ENCODE data around the gene TRMT10B. TPM values are rescaled to one million over a fixed set of nuclear protein-coding genes. Genes with fewer than 3 reads are reported as not detected.

Gene TRMT10B
- total and polyA plus RNA-seq, 12 donors, result 2.9 to 13.0 (median 8.9) TPM

DNA sequence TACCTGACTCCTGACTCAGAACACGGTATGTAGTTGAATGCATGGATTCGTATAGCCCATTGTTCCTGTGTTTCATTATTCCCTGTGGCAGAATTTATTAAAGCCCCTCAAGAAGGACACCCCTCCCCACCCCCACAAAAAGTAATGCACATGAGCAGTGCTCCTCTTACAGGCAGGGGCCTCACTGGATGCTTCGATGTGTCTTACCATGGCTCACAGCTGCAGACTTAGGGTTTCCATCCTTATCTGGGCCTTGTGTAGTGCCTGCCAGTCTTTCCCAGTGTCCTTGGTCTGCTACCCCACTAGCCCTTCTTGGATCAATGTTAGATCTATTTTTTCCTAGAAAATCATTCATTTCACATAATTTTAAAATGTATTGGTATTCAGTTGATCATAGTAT lies 16.4 kb downstream of the TRMT10B start:
- intact Hi-C loops (cut with DNase I), result loop anchor here in 1 of 2 donors (10.0 kb wide), 1 partner anchor 55 kb away; no protein-coding TSS in a partner anchor
- TF ChIP-seq CTCF (IDR thresholded peaks at IDR 0.05) (no peak), POLR2A (IDR thresholded peaks at IDR 0.05) (no peak)

DNA sequence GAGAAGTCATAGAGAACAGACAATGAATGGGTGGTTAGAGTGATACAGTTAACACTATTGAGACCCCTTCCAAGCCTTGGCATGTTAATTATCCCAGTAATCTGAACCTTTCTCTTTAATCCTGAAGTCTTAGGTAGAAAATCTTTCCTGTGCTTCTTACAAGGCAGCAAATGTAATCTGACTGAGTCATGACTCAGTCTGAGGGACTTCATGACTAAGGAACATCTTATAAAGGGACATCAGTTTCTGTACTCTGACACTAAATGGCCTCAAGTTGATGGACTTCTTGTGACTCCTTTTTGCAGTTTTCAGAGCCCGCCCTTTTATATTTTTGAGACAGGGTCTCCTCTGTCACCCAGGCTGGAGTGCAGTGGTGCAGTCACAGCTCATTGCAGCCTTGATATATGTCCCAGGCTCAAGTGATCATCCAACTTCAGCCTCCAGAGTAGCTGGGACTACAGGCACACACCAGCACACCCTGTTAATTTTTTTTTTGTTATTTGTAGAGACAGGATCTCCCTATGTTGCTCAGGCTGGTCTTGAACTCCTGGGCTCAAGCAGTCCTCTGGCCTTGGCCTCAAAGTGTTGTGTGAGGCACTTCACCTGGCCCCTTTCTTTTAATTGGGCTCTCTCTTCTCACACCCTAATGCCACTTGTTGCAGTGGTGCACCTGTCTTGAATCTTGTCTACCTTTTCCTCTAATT lies 21.8 kb downstream of the TRMT10B start:
- H3K36me3 ChIP-seq (replicated peaks in 1 of 2), result peaks cover 0 to 75% of the 10 kb centered on the region in 2 donors
- H3K27ac ChIP-seq, result no peak overlapping the region
- H3K27me3 ChIP-seq, result no peaks in the 10 kb centered on the region
- no peak overlapping the region for H3K4me3 ChIP-seq
- intact Hi-C loops (cut with DNase I), result loop anchor here in 1 of 2 donors (10.0 kb wide), 1 partner anchor 49 kb away; no protein-coding TSS in a partner anchor
- no peak for DNase-seq
- no peaks in the 10 kb centered on the region for H3K9me3 ChIP-seq (replicated peaks in 1 of 3)
- no peaks in the 10 kb centered on the region for H3K4me1 ChIP-seq (replicated peaks in 1 of 2)
- no peak for TF ChIP-seq POLR2A (IDR thresholded peaks at IDR 0.05)
- no peak for TF ChIP-seq CTCF (IDR thresholded peaks at IDR 0.05)
- 95 to 100% (median 100%) methylated on average over 1 of the region's 1 CpG for WGBS, 4 donors

More for the DNA sequence above, 16.4 kb downstream of the TRMT10B start:
- H3K27ac ChIP-seq, result no peak overlapping the region
- no peak overlapping the region for H3K4me3 ChIP-seq
- H3K4me1 ChIP-seq (replicated peaks in 1 of 2), result no peaks in the 10 kb centered on the region
- no peaks in the 10 kb centered on the region for H3K9me3 ChIP-seq (replicated peaks in 1 of 3)
- WGBS, 4 donors, result 86 to 93% (median 92%) methylated on average over 3 of the region's 3 CpGs
- no peak for DNase-seq
- peaks cover 0 to 46% of the 10 kb centered on the region in 2 donors for H3K36me3 ChIP-seq (replicated peaks in 1 of 2)
- no peaks in the 10 kb centered on the region for H3K27me3 ChIP-seq

DNA sequence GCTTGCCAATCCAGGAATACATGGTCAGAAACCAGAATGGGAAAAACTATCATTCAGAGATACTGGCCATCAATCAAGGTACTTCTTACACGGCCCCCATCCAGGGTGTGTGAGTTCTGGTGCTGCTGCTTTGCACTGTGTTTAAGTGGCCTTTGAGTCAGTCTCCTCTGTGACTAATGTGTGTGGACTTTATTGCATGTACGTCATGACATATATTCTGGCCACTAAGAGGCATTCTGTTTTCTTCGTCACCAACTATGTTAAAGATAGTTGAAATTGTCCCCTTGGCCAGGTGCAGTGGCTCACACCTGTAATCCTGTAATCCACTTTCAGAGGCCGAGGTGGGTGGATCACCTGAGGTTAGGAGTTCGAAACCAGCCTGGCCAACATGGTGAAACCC lies 22.7 kb downstream of the TRMT10B start:
- H3K36me3 ChIP-seq (replicated peaks in 1 of 2), result peaks cover 0 to 76% of the 10 kb centered on the region in 2 donors
- no peak for DNase-seq
- no peaks in the 10 kb centered on the region for H3K4me1 ChIP-seq (replicated peaks in 1 of 2)
- H3K27me3 ChIP-seq, result no peaks in the 10 kb centered on the region
- H3K27ac ChIP-seq, result no peak overlapping the region
- intact Hi-C loops (cut with DNase I), result loop anchor here in 1 of 2 donors (10.0 kb wide), 1 partner anchor 48 kb away; no protein-coding TSS in a partner anchor
- 84 to 89% (median 87%) methylated on average over 5 of the region's 5 CpGs for WGBS, 4 donors
- H3K9me3 ChIP-seq (replicated peaks in 1 of 3), result no peaks in the 10 kb centered on the region
- no peak for TF ChIP-seq POLR2A (IDR thresholded peaks at IDR 0.05)
- H3K4me3 ChIP-seq, result no peak overlapping the region

DNA sequence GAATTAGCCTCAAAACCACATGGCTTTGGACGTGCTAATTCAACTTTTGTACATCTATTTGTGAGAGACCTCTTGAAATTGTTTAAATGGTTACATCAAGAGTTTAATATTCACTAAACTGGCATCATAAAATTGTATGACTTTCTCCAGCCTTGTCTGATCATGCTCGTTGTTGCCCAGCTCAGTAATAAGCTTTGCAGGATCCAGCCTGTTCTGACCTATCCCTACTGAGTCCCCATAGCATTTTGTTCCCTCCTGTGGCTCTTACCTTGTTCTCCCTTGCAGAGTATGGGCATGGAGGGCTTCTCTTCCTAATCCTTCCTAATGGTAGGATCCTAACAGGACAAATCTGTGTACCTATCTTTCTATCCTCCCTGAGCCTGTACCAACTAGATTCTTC lies 24.9 kb downstream of the TRMT10B start:
- Histone ChIP-seq H3K4me1 (replicated peaks in 1 of 2) (peaks cover 5 to 16% of the 10 kb centered on the region in 2 donors), H3K9me3 (replicated peaks in 1 of 3) (no peaks in the 10 kb centered on the region), H3K27me3 (no peaks in the 10 kb centered on the region), H3K27ac (no peak overlapping the region), H3K36me3 (replicated peaks in 1 of 2) (peaks cover 0 to 79% of the 10 kb centered on the region in 2 donors), H3K4me3 (no peak overlapping the region)
- intact Hi-C loops (cut with DNase I), result loop anchor here in 1 of 2 donors (10.0 kb wide), 1 partner anchor 46 kb away; no protein-coding TSS in a partner anchor
- TF ChIP-seq CTCF (IDR thresholded peaks at IDR 0.05) (no peak), POLR2A (IDR thresholded peaks at IDR 0.05) (no peak)
- DNase-seq, result no peak
- WGBS, 4 donors, result 72 to 84% (median 79%) methylated on average over 2 of the region's 2 CpGs
